Germinal center (tissue), 1 donor: ENCODE measurements around the gene MLH3.
A peak's percentile ranks its signal among the peaks of the same experiment; 100 is the strongest.
"Not testable (repeated sequence)": the region's sequence is repeated elsewhere in the genome, so short reads cannot be mapped to it uniquely, and the experiment has no call there.

Experiments
- DNase-seq: peaks from one replicate; pipeline ENCODE4 v3.0.0; 2012; ENCODE audit warnings: mixed read lengths, low spot score

MLH3 gene

DNA sequence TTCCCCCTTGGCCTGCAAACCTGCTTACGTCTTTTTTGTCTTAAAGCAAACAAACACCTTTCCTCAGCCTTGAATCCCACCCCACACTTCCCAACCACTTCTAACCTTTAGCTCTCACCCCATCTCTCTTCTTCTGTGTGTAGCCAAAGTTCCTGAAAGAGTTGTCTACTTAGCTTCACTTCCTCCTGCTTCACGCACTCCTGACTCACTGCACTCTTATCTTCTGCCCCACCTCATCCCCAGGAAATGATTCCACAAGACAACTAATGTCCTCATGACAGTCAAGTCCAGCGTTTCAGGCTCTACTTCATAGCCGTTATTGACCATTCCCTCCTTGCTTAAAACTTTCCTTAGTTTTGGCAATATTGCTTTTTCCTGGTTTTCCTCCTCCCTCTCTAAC, 26.2 kb downstream of the MLH3 start:
- DNase-seq = no peak

- DNase-seq = no peak
Measured at GRCh38 chr14:75023108-75023507, 28.2 kb downstream of the MLH3 start.

DNA sequence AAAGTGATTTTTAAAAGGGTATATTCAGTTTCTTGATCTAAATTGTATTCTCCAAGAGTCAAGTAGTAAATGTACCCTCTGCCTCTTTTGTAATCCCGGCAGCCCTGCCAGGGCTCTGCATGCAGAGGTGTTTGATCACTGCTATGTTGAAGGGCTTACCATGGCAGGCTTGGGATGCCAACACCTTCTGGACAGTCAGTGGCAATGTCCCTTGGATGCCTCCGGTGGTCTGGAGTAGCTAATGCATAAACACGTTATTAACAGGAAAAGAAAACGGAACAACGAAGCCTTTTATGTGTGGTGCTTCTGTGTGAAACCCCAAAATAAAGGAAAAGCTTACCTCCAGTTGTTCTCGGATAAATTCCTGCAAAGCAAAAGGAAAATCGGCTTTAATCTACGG, 28.6 kb downstream of the MLH3 start:
- no peak for DNase-seq

DNA sequence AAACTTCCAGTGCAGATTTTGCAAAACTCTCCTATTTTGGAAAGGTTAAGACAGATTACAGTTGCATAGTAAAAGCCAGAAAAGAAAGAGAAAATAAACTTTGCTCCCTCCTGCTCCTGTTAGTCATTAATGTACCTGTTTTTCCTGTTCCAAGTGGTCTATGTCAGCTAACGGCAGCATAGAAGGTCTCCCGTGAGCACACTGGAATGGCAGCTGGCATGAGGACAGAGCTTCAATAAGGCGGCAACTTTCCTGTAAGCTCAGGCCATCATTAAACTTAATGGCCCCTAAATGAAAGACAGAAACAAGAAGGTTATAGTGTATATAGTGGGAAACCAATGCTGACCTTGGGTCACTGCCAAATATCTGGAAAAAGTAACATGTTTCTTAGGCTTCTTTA, 32.6 kb downstream of the MLH3 start:
- DNase-seq = no peak

- DNase-seq = no peak
Measured at GRCh38 chr14:75016815-75017214, 34.5 kb downstream of the MLH3 start.

DNA sequence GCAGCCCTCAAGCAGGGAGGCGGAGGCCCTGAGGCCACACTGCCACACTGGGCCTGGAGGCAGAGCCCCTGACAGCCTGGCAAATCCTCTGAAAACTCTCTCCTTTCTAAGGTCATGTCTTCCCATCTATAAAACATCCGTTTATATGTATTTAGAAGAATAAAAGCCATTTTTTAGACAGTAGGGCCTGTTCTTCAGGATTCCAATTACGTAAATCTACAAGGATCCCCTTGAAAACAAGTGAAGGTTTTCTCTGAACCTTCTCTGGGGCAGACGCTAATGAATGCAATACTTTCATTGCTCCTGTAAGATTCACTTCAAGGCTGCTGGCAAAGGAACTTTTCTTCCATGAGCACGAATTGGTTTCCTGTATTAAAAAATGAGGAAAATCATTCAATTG, 35.8 kb downstream of the MLH3 start:
- DNase-seq = no peak

GRCh38 chr14:75013290-75013689, 38.0 kb downstream of the MLH3 start:
- no peak for DNase-seq

GRCh38 chr14:75011356-75011994, 39.8 kb downstream of the MLH3 start:
- no peak for DNase-seq

DNA sequence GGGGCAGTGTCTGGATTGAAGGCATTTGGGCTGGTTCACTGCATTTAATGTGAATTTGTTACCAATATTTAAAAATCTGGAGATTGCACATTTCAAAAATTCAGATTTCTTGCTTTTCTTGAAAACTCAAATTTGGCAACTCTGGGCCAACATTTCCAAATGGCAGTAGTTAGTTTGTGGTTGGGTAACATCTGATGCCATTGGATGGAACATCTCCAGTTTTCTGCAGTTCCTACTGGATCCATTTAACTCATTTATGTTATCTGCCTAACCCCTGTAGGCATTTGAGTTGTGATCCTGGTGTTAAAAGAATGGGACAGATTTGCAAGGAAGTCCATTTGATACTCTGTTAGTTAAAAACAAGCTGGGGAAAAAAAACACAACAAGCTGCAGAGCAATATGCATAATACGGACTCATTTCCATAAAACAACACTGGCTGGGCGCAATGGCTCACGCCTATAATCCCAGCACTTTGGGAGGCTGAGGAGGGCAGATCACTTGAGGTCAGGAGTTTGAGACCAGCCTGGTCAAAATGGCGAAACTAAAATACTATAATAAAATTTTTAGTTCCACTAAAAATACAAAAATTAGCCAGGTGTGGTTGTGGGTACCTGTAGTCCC, 40.7 kb downstream of the MLH3 start:
- DNase-seq = no peak

- no peak for DNase-seq
Measured at GRCh38 chr14:75009176-75009575, 42.1 kb downstream of the MLH3 start.

DNA sequence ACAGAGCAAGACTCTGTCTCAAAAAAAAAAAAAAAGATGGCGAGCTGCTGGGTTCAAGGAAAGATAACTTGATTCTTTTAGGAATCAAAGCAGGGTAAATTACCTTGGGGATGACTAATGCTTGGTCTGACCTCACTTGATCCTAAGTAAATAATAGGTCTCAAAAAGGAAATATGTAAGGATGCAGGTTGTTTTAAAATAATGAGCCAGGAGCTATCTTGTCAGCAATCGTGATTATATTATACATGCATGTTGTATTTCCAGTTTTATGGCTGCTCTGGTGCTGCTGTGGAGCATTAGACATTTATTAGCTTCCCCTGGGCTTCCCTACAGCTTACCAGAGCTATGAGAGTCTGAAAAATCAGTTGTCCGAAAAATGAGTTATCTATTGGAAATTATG, 45.9 kb downstream of the MLH3 start:
- no peak for DNase-seq

GRCh38 chr14:75003250-75004027, 47.8 kb downstream of the MLH3 start:
- no peak for DNase-seq

GRCh38 chr14:75002392-75003249, 48.6 kb downstream of the MLH3 start, which contains the start of gene EIF2B2:
Gene EIF2B2, plus strand, starts transcription at chr14:75002921. Its CDS starts 70 bp downstream, at chr14:75002991.
- peak; percentile 97 for DNase-seq

DNA sequence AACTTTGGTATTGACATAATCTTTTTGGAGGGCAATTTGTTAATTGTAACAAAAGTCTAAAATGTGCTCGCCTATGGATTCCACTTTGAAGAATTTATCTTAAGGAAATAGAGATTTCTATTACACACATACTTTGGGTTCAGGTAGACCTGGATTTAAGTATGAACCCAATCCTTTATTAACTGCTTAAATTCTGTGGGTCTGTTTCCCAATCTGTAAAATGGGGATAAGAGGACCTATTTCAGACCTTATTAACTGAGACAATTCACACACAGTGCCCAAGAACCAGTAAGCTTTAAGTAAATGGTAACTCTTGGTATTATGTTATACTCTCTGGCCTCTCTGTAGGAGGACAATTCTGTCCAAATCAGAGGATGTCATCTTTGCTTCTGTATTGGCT, 49.4 kb downstream of the MLH3 start:
- no peak for DNase-seq

- DNase-seq = no peak
Measured at GRCh38 chr14:75001261-75001660, 50.0 kb downstream of the MLH3 start.

DNA sequence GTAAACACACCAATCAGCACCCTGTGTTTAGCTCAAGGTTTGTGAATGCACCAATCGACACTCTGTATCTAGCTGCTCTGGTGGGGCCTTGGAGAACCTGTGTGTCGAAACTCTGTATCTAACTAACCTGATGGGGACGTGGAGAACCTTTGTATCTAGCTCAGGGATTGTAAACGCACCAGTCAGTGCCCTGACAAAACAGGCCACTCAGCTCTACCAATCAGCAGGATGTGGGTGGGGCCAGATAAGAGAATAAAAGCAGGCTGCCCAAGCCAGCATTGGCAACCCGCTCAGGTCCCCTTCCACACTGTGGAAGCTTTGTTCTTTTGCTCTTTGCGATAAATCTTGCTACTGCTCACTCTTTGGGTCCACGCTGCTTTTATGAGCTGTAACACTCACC, 55.5 kb downstream of the MLH3 start:
- DNase-seq = not testable (repeated sequence)

DNA sequence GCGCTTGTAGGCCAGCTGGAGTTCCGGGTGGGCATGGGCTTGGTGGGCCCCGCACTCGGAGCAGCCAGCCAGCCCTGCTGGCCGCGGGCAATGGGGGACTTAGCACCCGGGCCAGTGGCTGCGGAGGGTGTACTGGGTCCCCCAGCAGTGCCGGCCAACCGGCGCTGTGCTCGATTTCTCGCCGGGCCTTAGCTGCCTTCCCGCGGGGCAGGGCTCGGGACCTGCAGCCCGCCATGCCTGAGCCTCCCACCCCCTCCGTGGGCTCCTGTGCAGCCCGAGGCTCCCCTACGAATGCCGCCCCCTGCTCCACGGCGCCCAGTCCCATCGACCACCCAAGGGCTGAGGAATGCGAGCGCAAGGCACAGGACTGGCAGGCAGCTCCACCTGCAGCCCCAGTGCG, 57.1 kb downstream of the MLH3 start:
- DNase-seq = not testable (repeated sequence)

- no peak for DNase-seq
Measured at GRCh38 chr14:74988993-74989392, 62.3 kb downstream of the MLH3 start.

DNA sequence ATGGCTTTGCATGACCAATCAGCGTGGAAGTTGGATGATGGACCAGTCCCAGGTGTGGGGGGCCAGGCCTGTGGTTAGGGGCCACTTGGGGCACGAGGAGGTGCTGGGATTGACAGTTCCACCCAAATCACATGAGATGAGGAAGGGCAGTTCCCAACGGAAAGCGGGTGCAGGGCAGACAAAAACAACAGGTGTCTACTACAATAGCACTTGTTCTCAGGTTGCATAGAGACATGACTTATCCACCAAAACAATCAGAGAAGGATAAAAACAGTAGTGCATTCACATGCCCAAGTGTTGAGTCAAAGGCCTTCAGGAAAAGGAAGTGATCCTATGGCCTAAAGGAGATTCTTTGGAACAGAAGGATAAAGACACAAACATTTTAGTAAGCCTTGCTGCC, 63.1 kb downstream of the MLH3 start:
- DNase-seq = no peak

GRCh38 chr14:74985806-74986205, 65.5 kb downstream of the MLH3 start:
- DNase-seq = no peak

DNA sequence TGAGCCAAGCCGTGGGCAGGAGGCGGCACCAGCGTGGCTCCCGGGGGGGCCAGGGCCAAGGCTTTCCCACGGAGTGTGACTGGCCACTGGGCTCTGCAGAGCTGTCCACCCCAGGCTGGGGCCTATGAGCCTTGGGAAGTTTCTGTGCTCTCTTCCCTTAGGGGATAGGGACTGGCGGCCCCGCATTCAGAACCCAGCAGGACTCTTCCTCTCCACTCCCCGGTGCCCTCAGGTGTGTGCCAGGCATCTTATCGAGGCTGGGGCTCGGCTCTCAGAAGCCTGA, 66.3 kb downstream of the MLH3 start:
- no peak for DNase-seq

GRCh38 chr14:74984236-74985027, 66.8 kb downstream of the MLH3 start:
- no peak for DNase-seq
